NK-92 (cell line): ENCODE results near the gene EFCAB6.

Experiments used
- DNase-seq: peaks from one replicate; lab custom pipeline; 2025; ENCODE audit not compliant: unreplicated experiment; lab: John Stamatoyannopoulos, UW

EFCAB6 gene

GRCh38 chr22:43488031-43488866, 323.9 kb downstream of the EFCAB6 start:
- no peak for DNase-seq

- DNase-seq, result no peak
Measured at GRCh38 chr22:43487311-43488030, 324.6 kb downstream of the EFCAB6 start.

GRCh38 chr22:43485502-43486089, 326.5 kb downstream of the EFCAB6 start:
- DNase-seq, result no peak

- DNase-seq, result no peak
Measured at GRCh38 chr22:43484227-43484626, 327.9 kb downstream of the EFCAB6 start.

- DNase-seq, result no peak
Measured at GRCh38 chr22:43483669-43484068, 328.4 kb downstream of the EFCAB6 start.

GRCh38 chr22:43483266-43483665, 328.8 kb downstream of the EFCAB6 start:
- DNase-seq, result no peak

GRCh38 chr22:43482318-43482625, 329.8 kb downstream of the EFCAB6 start:
- DNase-seq, result no peak

GRCh38 chr22:43481568-43482317, 330.4 kb downstream of the EFCAB6 start:
- DNase-seq, result no peak

- no peak for DNase-seq
Measured at GRCh38 chr22:43479962-43480361, 332.1 kb downstream of the EFCAB6 start.

- no peak for DNase-seq
Measured at GRCh38 chr22:43479301-43479950, 332.7 kb downstream of the EFCAB6 start.
